ENCODE results near the gene SRPRA.

DNA sequence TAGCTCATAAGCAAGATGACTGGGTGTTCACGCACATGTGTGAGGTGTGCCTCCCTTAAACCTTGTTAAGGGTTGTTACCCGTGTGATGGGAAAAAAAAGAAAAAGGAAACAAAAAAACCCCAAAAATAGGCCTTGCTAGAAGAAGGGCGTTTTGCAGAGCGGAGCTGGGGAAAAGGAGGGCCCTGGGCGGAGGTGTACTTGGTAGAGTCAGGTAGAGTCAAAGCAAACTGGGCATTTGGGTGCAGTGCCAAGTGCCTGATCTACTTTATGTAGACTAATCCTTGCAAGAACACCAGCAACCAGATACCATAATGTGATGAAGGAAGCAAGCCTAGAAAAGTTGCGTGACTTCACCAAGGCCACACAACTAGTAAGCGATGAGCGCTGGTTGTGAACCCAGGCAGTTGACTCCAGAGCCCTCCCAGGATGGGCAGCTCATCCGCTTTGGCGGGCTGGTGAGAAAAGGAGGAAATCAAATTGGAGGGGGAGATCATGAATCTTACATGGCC, 13.0 kb upstream of the SRPRA start:
- TF ChIP-seq CTCF (IDR thresholded peaks at IDR 0.05; ENCODE audit: low read length) (no peak), EZH2 (optimal IDR thresholded peaks at IDR 0.05; ENCODE audit: low read depth, low read length) (no peak)

Data from MM.1S (cell line).